ENCODE data around the gene TMEM86A. TPM values are rescaled to one million over a fixed set of nuclear protein-coding genes. Genes with fewer than 3 reads are reported as not detected.
"Not testable (repeated sequence)": the region's sequence is repeated elsewhere in the genome, so short reads cannot be mapped to it uniquely, and the experiment has no call there.

TMEM86A gene, protein sequence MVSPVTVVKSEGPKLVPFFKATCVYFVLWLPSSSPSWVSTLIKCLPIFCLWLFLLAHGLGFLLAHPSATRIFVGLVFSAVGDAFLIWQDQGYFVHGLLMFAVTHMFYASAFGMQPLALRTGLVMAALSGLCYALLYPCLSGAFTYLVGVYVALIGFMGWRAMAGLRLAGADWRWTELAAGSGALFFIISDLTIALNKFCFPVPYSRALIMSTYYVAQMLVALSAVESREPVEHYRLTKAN
- 0.53 and 0.90 TPM in 2 replicates for total RNA-seq

DNA sequence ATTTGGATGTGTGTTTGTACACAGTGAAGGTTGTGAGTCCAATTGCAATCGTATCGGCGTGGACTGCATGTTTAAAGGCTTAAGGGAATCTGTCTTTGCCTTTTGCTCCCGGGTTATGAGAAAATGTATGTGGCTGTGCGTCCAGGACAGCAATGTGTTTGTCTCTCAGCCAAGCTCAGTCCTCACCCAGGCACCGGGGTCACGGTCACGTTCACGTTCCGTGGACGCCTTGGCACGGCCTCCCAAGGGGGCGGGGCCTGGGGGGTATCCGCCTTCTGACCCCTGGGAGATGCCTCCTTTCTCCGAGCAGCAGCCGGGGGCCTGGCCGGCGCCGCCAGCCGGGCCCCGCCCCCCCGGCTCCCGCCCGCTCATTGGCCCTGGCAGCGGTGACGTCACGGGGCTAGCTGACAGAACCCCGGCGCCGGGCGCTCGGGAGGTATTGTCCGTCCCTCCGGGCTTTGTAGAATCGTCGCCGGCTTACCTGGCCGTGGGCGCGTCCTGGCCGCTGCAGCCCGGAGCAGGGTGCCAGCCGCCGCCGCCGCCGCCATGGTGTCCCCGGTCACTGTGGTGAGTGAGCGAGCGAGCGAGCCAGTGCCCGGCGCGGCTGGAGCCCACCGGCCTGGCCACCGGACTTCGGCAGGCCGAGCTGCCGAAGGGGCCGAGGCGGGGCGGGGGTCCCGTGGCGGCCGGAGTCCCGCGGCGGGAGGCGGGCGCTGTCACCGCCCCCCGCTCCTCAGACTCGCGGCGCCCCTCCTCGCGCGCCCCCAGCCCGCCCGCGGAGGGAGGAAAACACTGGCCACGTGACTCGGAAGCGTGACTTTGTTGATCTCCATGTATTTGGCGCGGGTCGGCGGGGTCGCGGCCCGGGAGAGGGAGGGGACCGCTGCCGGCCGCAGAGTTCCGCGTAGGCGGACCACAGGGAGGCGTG, at the start of gene TMEM86A:
Gene TMEM86A, plus strand, starts transcription at position 439 of the 928 bp plus-strand sequence. Its CDS starts 108 bp downstream, at position 547.
- FAIRE-seq = peak; percentile 79

GRCh38 chr11:18650353-18650752, 48.2 kb upstream of the TMEM86A start:
- FAIRE-seq = no peak
- TF ChIP-seq CTCF (IDR thresholded peaks at IDR 0.05; ENCODE audit: insufficient read depth, low read length, severe bottlenecking) = no peak
- Histone ChIP-seq H3K36me3 (ENCODE audit: control insufficient read depth, insufficient read depth, low read length) (no peaks in the 10 kb centered on the region), H3K27me3 (ENCODE audit: control insufficient read depth, insufficient read depth, low read length) (no peaks in the 10 kb centered on the region), H3K4me3 (ENCODE audit: low read depth, low read length) (no peak overlapping the region)
- DNase-seq (ENCODE audit: low read depth) = no peak

More for the DNA sequence above, at the start of gene TMEM86A:
- peak within 1 kb of the TSS; percentile 41 for H3K4me3 ChIP-seq (ENCODE audit: low read depth, low read length)
- no peak for TF ChIP-seq CTCF (IDR thresholded peaks at IDR 0.05; ENCODE audit: insufficient read depth, low read length, severe bottlenecking)
- peak; percentile 56 for DNase-seq (ENCODE audit: low read depth)
- H3K27me3 ChIP-seq (ENCODE audit: control insufficient read depth, insufficient read depth, low read length) = no peaks in the 10 kb centered on the region
- H3K36me3 ChIP-seq (ENCODE audit: control insufficient read depth, insufficient read depth, low read length) = no peaks in the 10 kb centered on the region

- DNase-seq (ENCODE audit: low read depth) (peak; percentile 26), FAIRE-seq (no peak)
- peak; percentile 42 for TF ChIP-seq CTCF (IDR thresholded peaks at IDR 0.05; ENCODE audit: insufficient read depth, low read length, severe bottlenecking)
- H3K27me3 ChIP-seq (ENCODE audit: control insufficient read depth, insufficient read depth, low read length) = no peaks in the 10 kb centered on the region
- H3K36me3 ChIP-seq (ENCODE audit: control insufficient read depth, insufficient read depth, low read length) = no peaks in the 10 kb centered on the region
- H3K4me3 ChIP-seq (ENCODE audit: low read depth, low read length) = no peak overlapping the region
Measured at GRCh38 chr11:18650859-18651557, 47.6 kb upstream of the TMEM86A start.

- TF ChIP-seq CTCF (IDR thresholded peaks at IDR 0.05; ENCODE audit: insufficient read depth, low read length, severe bottlenecking) = no peak
- Histone ChIP-seq H3K4me3 (ENCODE audit: low read depth, low read length) (no peak overlapping the region), H3K36me3 (ENCODE audit: control insufficient read depth, insufficient read depth, low read length) (no peaks in the 10 kb centered on the region), H3K27me3 (ENCODE audit: control insufficient read depth, insufficient read depth, low read length) (no peaks in the 10 kb centered on the region)
- DNase-seq (ENCODE audit: low read depth) (no peak), FAIRE-seq (no peak)
Measured at GRCh38 chr11:18657673-18658072, 40.9 kb upstream of the TMEM86A start.

- FAIRE-seq; H3K4me3 ChIP-seq (ENCODE audit: low read depth, low read length); H3K36me3 ChIP-seq (ENCODE audit: control insufficient read depth, insufficient read depth, low read length); DNase-seq (ENCODE audit: low read depth); H3K27me3 ChIP-seq (ENCODE audit: control insufficient read depth, insufficient read depth, low read length): not testable (repeated sequence)
Measured at GRCh38 chr11:18665353-18665872, 33.2 kb upstream of the TMEM86A start.
